ENCODE results near the gene RANBP1.

The RANBP1 gene

GRCh38 chr22:20088263-20088648, 27.6 kb upstream of the RANBP1 start:
- no peaks in the 10 kb centered on the region for H3K27me3 ChIP-seq (ENCODE audit: control insufficient read depth, insufficient read depth, low read length)
- no peaks in the 10 kb centered on the region for H3K4me1 ChIP-seq
- no peak overlapping the region for H3K4me3 ChIP-seq (ENCODE audit: low read depth, low read length)
- H3K36me3 ChIP-seq (ENCODE audit: control insufficient read depth, insufficient read depth, low read length): no peaks in the 10 kb centered on the region
- H2AFZ ChIP-seq: no peak overlapping the region
- H3K79me2 ChIP-seq: peaks cover 20% of the 10 kb centered on the region
- H3K9me3 ChIP-seq (ENCODE audit: control insufficient read depth, low read length): no peaks in the 10 kb centered on the region
- no peak for TF ChIP-seq CTCF (IDR thresholded peaks at IDR 0.05)
- no peak overlapping the region for H3K9ac ChIP-seq
- no peak overlapping the region for H3K4me2 ChIP-seq (ENCODE audit: low read length)
- H3K27ac ChIP-seq: no peak overlapping the region

- no peak overlapping the region for H3K4me2 ChIP-seq (ENCODE audit: low read length)
- H3K79me2 ChIP-seq: peaks cover 20% of the 10 kb centered on the region
- H3K36me3 ChIP-seq (ENCODE audit: control insufficient read depth, insufficient read depth, low read length): no peaks in the 10 kb centered on the region
- no peaks in the 10 kb centered on the region for H3K4me1 ChIP-seq
- no peaks in the 10 kb centered on the region for H3K9me3 ChIP-seq (ENCODE audit: control insufficient read depth, low read length)
- no peak overlapping the region for H2AFZ ChIP-seq
- no peak overlapping the region for H3K9ac ChIP-seq
- H3K4me3 ChIP-seq (ENCODE audit: low read depth, low read length): no peak overlapping the region
- no peak for TF ChIP-seq CTCF (IDR thresholded peaks at IDR 0.05)
- no peaks in the 10 kb centered on the region for H3K27me3 ChIP-seq (ENCODE audit: control insufficient read depth, insufficient read depth, low read length)
- no peak overlapping the region for H3K27ac ChIP-seq
Observed at GRCh38 chr22:20089226-20089976, 26.5 kb upstream of the RANBP1 start.

- no peak overlapping the region for H3K4me2 ChIP-seq (ENCODE audit: low read length)
- no peak for TF ChIP-seq CTCF (IDR thresholded peaks at IDR 0.05)
- no peak overlapping the region for H2AFZ ChIP-seq
- H3K36me3 ChIP-seq (ENCODE audit: control insufficient read depth, insufficient read depth, low read length): no peaks in the 10 kb centered on the region
- H3K27ac ChIP-seq: no peak overlapping the region
- no peaks in the 10 kb centered on the region for H3K27me3 ChIP-seq (ENCODE audit: control insufficient read depth, insufficient read depth, low read length)
- no peaks in the 10 kb centered on the region for H3K9me3 ChIP-seq (ENCODE audit: control insufficient read depth, low read length)
- peaks cover 16% of the 10 kb centered on the region for H3K79me2 ChIP-seq
- H3K9ac ChIP-seq: no peak overlapping the region
- no peaks in the 10 kb centered on the region for H3K4me1 ChIP-seq
- H3K4me3 ChIP-seq (ENCODE audit: low read depth, low read length): no peak overlapping the region
Observed at GRCh38 chr22:20089977-20090729, 25.8 kb upstream of the RANBP1 start.

GRCh38 chr22:20090730-20091240, 25.1 kb upstream of the RANBP1 start:
- no peaks in the 10 kb centered on the region for H3K36me3 ChIP-seq (ENCODE audit: control insufficient read depth, insufficient read depth, low read length)
- no peaks in the 10 kb centered on the region for H3K4me1 ChIP-seq
- no peak for TF ChIP-seq CTCF (IDR thresholded peaks at IDR 0.05)
- no peaks in the 10 kb centered on the region for H3K27me3 ChIP-seq (ENCODE audit: control insufficient read depth, insufficient read depth, low read length)
- no peak overlapping the region for H3K4me3 ChIP-seq (ENCODE audit: low read depth, low read length)
- peaks cover 13% of the 10 kb centered on the region for H3K79me2 ChIP-seq
- no peak overlapping the region for H2AFZ ChIP-seq
- H3K9me3 ChIP-seq (ENCODE audit: control insufficient read depth, low read length): no peaks in the 10 kb centered on the region
- H3K4me2 ChIP-seq (ENCODE audit: low read length): no peak overlapping the region
- no peak overlapping the region for H3K9ac ChIP-seq
- no peak overlapping the region for H3K27ac ChIP-seq

Measured in parathyroid adenoma (tissue), 2 donors.